Esophagus muscularis mucosa (tissue), 4 donors: ENCODE measurements around the gene ANAPC10. TPM values are rescaled to one million over a fixed set of nuclear protein-coding genes. Genes with fewer than 3 reads are reported as not detected.

Experiments used
- DNase-seq: peaks from one replicate; pipeline ENCODE4 v3.0.0-alpha.2; 2017; ENCODE audit errors: extremely low spot score
- H3K27ac ChIP-seq, 4 donors: fragments of 200-600 bp; sonication (generic); replicated peaks in 1 of 4; 1 replicate in 3 of 4; 2 replicates in 1 of 4; pipeline ENCODE4 v1.5.1; 2016 to 2019; ENCODE audit warnings: mild to moderate bottlenecking in 1 of 4
- H3K27me3 ChIP-seq, 4 donors: fragments of 200-600 bp; sonication (generic); one replicate each; pipeline versions ENCODE4 v1.5.1 to v1.6.0; 2016 to 2019
- H3K36me3 ChIP-seq, 4 donors: fragments of 200-600 bp; sonication (generic); one replicate each; pipeline ENCODE4 v1.5.1; 2016 to 2019
- H3K4me1 ChIP-seq, 4 donors: fragments of 200-600 bp; sonication (generic); one replicate each; pipeline ENCODE4 v1.5.1; 2016 to 2019
- H3K4me3 ChIP-seq, 4 donors: fragments of 200-600 bp; sonication (generic); 1 replicate in 2 of 4; 2 replicates in 2 of 4; pipeline ENCODE4 v1.5.1; 2016 to 2019; ENCODE audit warnings: mild to moderate bottlenecking in 4 of 4, moderate library complexity in 1 of 4
- H3K9me3 ChIP-seq, 4 donors: fragments of 200-600 bp; sonication (generic); 1 replicate in 3 of 4; 2 replicates in 1 of 4; pipeline ENCODE4 v1.5.1; 2016 to 2019
- EP300 ChIP-seq: sonication (generic); formaldehyde crosslinking; IDR thresholded peaks from one replicate; pipeline ENCODE4 v1.6.1; 2017; ENCODE audit warnings: antibody characterized with exemption
- POLR2A ChIP-seq: fragments of 450-650 bp; IDR thresholded peaks from one replicate; pipeline ENCODE4 v1.6.1; 2017; ENCODE audit warnings: antibody characterized with exemption, moderate library complexity, mild to moderate bottlenecking, low read depth
- POLR2AphosphoS5 ChIP-seq, 2 donors: sonication (generic); formaldehyde crosslinking; IDR thresholded peaks; one replicate each; pipeline ENCODE4 v1.6.1; 2017; ENCODE audit warnings: antibody characterized with exemption in 2 of 2
- WGBS: methylation state at CpG from one replicate; pipeline ENCODE4 v1.1.5; 2018; 5-methylcytosine and 5-hydroxymethylcytosine counted together
- intact Hi-C: fragments of 100-400 bp; cut with DNase I; formaldehyde crosslinking; loops from one replicate; pipeline ENCODE4 v1.15.1; 2023
- total RNA-seq, 4 donors: library from RNA; depleted of rRNA; stranded (reverse); fragments of >200 nt; gene quantifications; one replicate each; pipeline versions ENCODE4 v1.1.0 to v1.2.1, GENCODE V29; 2016
- TF ChIP-seq, protein P1 (sequence below), 3 experiments: fragments of 200-600 bp in 2 of 3; fragments of 450-650 bp in 1 of 3; sonication (generic) in 2 of 3; IDR thresholded peaks; one replicate each; pipeline ENCODE4 v1.5.1; 2017 to 2019; ENCODE audit warnings: antibody characterized with exemption in 3 of 3, mild to moderate bottlenecking in 2 of 3, moderate library complexity in 1 of 3

Gene ANAPC10
- total RNA-seq, 4 donors from 2014 or later: 17.8 to 32.0 (median 21.3) TPM

DNA sequence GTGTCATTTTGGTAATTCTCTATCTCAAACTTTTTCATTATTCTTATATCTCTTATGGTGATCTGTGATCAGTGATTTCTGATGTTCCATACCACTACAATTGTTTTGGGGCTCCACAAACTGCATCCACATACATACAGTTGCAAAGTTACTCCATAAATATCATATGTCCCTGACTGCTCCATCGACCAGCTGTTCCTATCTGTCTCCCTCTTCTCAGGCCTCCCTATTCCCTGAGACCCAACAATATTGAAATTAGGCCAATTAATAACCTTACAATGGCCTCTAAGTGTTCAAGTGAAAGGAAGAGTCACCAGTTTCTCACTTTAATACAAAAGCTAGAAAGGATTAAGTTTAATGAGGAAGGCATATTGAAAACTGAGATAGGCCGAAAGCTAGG, 108.7 kb downstream of the ANAPC10 start:
- Histone ChIP-seq H3K4me1 (no peaks in the 10 kb centered on the region), H3K4me3 (no peak overlapping the region), H3K27me3 (no peaks in the 10 kb centered on the region), H3K27ac (no peak overlapping the region), H3K9me3 (peaks cover 0 to 4% (median 0%) of the 10 kb centered on the region in 4 donors), H3K36me3 (no peaks in the 10 kb centered on the region)
- WGBS: 95% methylated on average over 2 of the region's 2 CpGs
- intact Hi-C loops: no loop called here
- no peak for TF ChIP-seq EP300
- TF ChIP-seq POLR2A: no peak
- TF ChIP-seq, protein P1, sequence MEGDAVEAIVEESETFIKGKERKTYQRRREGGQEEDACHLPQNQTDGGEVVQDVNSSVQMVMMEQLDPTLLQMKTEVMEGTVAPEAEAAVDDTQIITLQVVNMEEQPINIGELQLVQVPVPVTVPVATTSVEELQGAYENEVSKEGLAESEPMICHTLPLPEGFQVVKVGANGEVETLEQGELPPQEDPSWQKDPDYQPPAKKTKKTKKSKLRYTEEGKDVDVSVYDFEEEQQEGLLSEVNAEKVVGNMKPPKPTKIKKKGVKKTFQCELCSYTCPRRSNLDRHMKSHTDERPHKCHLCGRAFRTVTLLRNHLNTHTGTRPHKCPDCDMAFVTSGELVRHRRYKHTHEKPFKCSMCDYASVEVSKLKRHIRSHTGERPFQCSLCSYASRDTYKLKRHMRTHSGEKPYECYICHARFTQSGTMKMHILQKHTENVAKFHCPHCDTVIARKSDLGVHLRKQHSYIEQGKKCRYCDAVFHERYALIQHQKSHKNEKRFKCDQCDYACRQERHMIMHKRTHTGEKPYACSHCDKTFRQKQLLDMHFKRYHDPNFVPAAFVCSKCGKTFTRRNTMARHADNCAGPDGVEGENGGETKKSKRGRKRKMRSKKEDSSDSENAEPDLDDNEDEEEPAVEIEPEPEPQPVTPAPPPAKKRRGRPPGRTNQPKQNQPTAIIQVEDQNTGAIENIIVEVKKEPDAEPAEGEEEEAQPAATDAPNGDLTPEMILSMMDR (IDR thresholded peaks at IDR 0.05): no peak
- no peak for TF ChIP-seq POLR2AphosphoS5 (IDR thresholded peaks at IDR 0.05)
- DNase-seq: no peak

DNA sequence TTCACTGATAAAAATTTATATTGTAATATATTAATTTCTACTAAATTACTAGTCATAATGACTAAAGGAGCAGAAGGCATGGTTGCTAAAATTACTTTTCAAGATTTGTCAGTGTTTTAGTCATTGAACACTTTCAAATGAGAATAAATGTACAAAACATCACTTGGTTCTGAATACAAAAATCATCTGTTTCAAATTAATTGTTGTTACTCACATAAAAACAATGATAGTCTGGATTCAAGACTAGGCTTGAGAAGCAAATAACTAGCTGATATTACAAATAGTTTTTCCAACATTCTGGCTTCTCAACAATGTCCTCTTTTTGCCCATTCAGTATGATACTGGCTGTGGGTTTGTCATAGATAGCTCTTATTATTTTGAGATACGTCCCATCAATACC, 112.5 kb downstream of the ANAPC10 start:
- WGBS: 71% methylated on average over 1 of the region's 1 CpG
- H3K4me1 ChIP-seq: no peaks in the 10 kb centered on the region
- intact Hi-C loops: no loop called here

DNA sequence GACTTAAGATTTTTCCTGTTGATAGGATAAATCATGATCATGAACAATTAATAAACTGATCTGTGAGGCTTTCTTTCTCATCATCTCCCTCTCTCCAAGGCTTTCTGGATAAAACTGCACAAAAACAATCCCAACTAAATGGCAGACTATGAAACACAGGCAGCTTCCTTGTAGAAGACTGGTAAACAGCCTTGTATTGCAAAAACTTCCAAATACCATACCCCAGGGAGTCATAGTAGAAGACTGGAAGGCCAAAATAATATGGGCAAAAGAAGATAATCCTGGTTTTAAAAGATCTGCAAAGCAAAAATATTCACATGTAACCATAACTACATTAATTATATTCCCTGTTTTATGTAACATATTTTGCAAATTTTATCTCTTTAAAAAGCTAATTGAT, 113.0 kb downstream of the ANAPC10 start:
- DNase-seq: no peak
- no peak for TF ChIP-seq EP300
- no peak for TF ChIP-seq POLR2AphosphoS5 (IDR thresholded peaks at IDR 0.05)
- TF ChIP-seq, protein P1 (IDR thresholded peaks at IDR 0.05): no peak
- Histone ChIP-seq H3K36me3 (peaks cover 0 to 6% (median 1%) of the 10 kb centered on the region in 4 donors), H3K27me3 (no peaks in the 10 kb centered on the region), H3K4me3 (no peak overlapping the region), H3K4me1 (no peaks in the 10 kb centered on the region), H3K27ac (no peak overlapping the region), H3K9me3 (peaks cover 0 to 18% (median 4%) of the 10 kb centered on the region in 4 donors)
- intact Hi-C loops: no loop called here

More for the DNA sequence above, 112.5 kb downstream of the ANAPC10 start:
- DNase-seq: no peak
- Histone ChIP-seq H3K36me3 (peaks cover 0 to 6% (median 1%) of the 10 kb centered on the region in 4 donors), H3K27ac (no peak overlapping the region), H3K27me3 (no peaks in the 10 kb centered on the region), H3K9me3 (peaks cover 0 to 13% (median 3%) of the 10 kb centered on the region in 4 donors), H3K4me3 (no peak overlapping the region)
- TF ChIP-seq EP300: no peak
- no peak for TF ChIP-seq POLR2A
- TF ChIP-seq POLR2AphosphoS5 (IDR thresholded peaks at IDR 0.05): no peak
- TF ChIP-seq, protein P1 (IDR thresholded peaks at IDR 0.05): no peak

DNA sequence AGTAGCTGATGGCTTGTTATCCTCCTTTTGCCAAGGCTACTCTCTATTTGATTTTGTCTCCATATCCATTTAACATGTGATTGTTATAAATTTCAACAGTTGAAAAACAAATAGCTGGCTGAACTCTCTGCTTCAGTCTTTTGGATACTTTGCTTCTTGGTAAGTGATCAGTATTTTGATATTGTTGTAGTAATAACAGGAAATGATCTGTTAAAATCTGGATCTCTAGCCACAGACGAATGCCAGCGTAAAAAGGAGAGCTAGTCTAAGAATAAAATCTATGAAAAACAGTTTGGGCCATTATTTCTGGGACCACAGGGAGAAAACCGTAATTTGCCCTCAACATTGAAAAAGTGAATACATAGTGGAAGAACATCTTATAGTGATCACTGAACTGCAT, 113.8 kb downstream of the ANAPC10 start:
- no peak for DNase-seq
- Histone ChIP-seq H3K9me3 (peaks cover 0 to 18% (median 6%) of the 10 kb centered on the region in 4 donors), H3K4me3 (no peak overlapping the region), H3K36me3 (peaks cover 0 to 6% (median 1%) of the 10 kb centered on the region in 4 donors), H3K27ac (no peak overlapping the region), H3K4me1 (no peaks in the 10 kb centered on the region), H3K27me3 (no peaks in the 10 kb centered on the region)
- TF ChIP-seq, protein P1 (IDR thresholded peaks at IDR 0.05): no peak
- TF ChIP-seq EP300 (no peak), POLR2AphosphoS5 (IDR thresholded peaks at IDR 0.05) (no peak), POLR2A (no peak)
- 74% methylated on average over 3 of the region's 3 CpGs for WGBS
- intact Hi-C loops: no loop called here

DNA sequence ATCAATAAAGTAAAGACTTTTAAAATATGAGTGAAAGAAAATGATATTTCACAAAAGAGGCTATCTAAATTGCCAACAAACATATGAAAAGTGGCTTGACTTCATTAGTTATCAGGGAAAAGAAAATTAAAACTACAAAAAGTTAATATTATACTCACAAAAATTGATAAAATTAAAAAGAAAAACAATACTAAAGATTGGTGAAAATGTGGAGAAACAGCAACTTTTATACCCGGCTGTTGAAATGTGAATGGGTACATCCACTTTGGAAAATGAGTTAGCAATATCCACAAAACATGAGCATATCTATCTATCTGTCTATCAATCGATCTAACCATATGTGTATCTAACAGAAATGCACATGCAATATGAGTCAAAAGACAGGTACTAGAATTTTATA, 122.3 kb downstream of the ANAPC10 start:
- 98% methylated on average over 2 of the region's 2 CpGs for WGBS
- H3K27ac ChIP-seq: no peak overlapping the region
- intact Hi-C loops: no loop called here
- H3K36me3 ChIP-seq: no peaks in the 10 kb centered on the region
- H3K9me3 ChIP-seq: peaks cover 0 to 10% (median 8%) of the 10 kb centered on the region in 4 donors
- no peaks in the 10 kb centered on the region for H3K4me1 ChIP-seq
- no peak for DNase-seq
- H3K4me3 ChIP-seq: no peak overlapping the region
- H3K27me3 ChIP-seq: no peaks in the 10 kb centered on the region
- TF ChIP-seq EP300 (no peak), POLR2A (no peak), POLR2AphosphoS5 (IDR thresholded peaks at IDR 0.05) (no peak)
- TF ChIP-seq, protein P1 (IDR thresholded peaks at IDR 0.05): no peak
